GM21576 (cell line): ENCODE data around the gene PDE6B.

Source experiments
- ATAC-seq: cut with Tn5 transposase; IDR thresholded peaks from one replicate; pipeline ENCODE4 v1.9.1; 2021; ENCODE audit warnings: mild to moderate bottlenecking, moderate library complexity; ENCODE audit not compliant: unreplicated experiment

The PDE6B gene

DNA sequence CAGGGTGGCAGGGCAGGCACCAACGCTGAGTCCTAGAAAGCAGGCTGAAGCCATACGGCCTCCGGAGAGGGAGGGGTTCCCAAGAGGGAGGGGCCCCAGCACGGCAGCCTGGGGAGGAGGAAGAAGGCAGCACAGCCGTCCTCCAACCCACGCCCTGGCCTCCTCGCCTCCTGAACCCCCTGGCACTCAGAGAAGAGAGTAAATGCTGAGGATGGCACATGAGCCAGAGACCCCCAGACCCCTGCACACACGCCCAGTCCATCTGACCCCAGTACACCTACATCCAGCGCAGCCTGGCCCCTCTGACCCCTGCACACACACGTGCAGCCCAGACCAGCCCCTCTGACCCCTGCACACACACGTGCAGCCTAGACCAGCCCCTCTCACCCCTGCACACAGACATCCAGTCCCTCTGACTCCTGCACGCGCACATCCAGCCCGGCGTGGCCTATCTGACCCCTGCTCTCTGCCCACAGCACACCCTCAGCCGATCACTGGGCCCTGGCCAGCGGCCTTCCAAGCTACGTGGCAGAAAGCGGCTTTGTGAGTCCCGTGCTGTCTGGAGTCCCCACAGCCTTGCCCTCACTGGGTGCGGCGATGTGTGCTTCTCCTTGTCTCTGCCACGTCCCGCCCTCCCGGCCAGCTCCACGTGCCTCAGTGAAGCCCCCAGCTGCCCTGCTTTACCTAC, 30.2 kb downstream of the PDE6B start:
- no peak for ATAC-seq

- no peak for ATAC-seq
These were observed 31.3 kb downstream of the PDE6B start for GRCh38 chr4:656436-657337.

DNA sequence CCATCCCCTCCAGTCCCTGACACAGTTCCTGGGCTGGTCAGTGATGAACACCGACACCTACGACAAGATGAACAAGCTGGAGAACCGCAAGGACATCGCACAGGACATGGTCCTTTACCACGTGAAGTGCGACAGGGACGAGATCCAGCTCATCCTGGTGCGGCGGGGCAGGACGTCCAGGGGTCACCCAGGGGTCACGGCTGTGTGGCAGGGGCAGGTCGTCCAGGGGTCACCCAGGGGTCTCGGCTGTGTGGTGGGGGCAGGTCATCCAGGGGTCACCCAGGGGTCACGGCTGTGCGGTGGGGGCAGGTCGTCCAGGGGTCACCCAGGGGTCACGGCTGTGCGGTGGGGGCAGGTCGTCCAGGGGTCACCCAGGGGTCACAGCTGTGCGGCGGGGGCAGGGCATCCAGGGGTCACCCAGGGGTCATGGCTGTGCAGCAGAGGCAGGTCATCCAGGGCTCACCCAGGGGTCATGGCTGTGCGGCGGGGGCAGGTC, 32.0 kb downstream of the PDE6B start:
- no peak for ATAC-seq

- no peak for ATAC-seq
These were observed 32.7 kb downstream of the PDE6B start for GRCh38 chr4:657834-658667.

GRCh38 chr4:658681-659667, 33.6 kb downstream of the PDE6B start:
- ATAC-seq, result no peak

GRCh38 chr4:659851-660250, 34.5 kb downstream of the PDE6B start:
- no peak for ATAC-seq

GRCh38 chr4:660401-660800, 35.0 kb downstream of the PDE6B start:
- no peak for ATAC-seq

DNA sequence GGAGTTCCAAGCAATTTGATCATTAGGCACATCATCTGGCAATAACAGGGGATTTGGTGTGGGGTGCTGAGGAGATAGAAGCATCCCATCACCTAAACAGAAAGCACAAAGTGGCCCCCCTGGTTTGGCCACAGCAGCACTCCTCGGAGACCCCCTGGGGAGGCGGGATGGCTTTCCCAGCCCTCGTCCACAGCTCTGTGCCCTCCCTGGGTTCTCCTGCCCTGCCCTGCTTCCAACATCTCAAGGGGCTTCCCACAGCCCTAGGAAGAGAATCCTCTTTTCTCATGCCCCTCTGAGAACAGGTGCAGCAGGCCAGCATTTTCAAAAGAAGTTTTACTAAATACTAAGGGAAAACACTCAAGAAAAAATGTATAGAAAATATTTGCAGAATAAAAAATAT, 35.9 kb downstream of the PDE6B start:
- no peak for ATAC-seq

GRCh38 chr4:661881-662761, 36.7 kb downstream of the PDE6B start:
- no peak for ATAC-seq

DNA sequence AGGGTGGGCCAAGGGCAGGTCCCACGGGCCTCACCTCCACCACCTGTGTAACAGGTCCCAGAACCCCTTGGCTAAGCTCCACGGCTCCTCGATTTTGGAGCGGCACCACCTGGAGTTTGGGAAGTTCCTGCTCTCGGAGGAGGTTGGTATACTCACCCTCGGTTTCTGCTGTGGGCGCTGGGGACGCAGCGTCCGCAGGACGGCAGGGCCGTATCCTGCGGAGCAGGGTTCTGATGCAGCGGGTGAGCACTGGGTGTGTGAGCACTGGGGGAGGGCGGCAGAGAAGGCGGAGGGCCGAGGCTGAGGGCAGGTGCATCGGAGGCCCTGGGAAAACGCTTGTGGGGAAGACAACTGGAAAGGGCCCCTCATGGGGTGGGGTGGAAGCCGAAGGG, 37.7 kb downstream of the PDE6B start:
- no peak for ATAC-seq

DNA sequence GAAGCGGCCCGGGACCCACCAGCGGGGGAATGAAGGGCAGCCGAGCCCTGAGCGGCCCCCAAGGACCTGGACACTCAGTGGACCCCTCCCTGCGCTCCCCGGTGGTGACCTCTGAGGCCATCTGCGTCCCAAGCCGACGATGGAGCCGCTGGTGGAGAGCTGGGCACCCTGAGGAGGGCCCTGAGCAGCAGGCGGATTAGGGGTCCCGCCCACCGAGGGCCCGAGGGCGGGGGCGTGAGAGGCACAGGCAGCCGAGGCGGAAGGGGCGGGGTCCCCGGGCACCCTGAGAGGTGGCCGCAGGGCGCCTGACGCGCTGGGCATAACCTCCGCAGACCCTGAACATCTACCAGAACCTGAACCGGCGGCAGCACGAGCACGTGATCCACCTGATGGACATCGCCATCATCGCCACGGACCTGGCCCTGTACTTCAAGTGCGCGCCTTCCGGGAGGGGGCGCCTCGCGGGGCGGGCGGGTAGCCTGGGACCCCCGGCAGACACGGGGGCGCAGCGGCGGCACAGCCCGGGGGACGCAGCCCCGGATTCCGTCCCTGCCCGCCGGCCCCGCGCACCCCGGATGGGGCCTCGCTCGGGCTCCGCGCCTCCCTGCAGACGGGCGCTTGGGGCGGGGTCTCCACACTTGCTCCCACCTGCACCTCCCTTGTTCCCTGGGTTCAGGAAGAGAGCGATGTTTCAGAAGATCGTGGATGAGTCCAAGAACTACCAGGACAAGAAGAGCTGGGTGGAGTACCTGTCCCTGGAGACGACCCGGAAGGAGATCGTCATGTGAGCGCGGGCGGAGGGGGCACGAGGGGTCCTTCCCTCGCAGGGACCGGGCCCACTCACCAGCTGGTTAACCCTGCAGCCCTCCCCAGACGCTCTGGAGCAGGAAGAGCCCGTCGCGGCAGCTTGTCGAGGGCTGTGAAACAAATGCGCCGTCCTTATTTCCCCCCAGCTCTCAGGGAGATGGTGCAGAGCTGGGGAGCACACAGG, 38.4 kb downstream of the PDE6B start:
- ATAC-seq, result peak; percentile 74

DNA sequence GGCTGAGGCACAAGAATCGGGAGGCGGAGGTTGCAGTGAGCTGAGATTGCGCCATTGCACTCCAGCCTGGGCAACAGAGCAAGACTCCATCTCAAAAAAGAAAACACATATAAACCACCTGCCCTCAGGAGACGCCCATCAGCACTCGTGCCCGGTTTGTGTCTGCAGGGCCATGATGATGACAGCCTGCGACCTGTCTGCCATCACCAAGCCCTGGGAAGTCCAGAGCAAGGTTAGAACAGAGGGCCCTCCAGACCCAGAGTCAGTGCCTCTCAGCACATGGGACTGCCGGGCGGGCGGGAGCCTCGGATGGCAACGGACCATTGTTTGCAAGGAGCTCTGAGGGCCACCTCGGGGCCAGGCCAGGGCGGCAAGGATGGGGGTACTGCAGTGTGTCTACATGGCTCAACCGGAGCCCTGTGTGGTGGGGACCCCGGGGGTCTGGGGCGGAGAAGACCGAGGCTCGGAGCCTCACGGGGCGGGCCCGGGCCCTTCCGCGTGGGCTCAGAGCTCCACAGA, 39.4 kb downstream of the PDE6B start:
- no peak for ATAC-seq

DNA sequence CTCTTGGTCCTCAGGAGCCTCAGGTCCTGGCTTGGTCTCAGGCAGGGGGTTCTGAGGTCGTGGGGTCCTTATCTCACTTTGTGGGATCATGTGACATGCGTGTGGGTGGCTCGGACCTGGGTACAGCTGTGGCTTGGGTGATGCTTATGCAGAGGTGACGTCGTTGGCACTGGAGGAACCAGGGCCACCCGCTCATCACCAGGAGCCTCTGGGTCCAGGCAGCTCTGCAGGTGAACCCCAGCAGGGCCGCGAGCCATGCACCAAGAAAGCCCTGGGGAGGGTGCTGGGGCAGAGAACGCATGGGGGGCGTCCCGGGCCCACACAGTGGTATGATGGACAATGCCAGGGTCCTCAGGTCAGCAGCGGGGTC, 40.0 kb downstream of the PDE6B start:
- no peak for ATAC-seq

- no peak for ATAC-seq
These were observed 40.5 kb downstream of the PDE6B start for GRCh38 chr4:665751-666435.

- ATAC-seq, result no peak
These were observed 41.0 kb downstream of the PDE6B start for GRCh38 chr4:666436-666810.

DNA sequence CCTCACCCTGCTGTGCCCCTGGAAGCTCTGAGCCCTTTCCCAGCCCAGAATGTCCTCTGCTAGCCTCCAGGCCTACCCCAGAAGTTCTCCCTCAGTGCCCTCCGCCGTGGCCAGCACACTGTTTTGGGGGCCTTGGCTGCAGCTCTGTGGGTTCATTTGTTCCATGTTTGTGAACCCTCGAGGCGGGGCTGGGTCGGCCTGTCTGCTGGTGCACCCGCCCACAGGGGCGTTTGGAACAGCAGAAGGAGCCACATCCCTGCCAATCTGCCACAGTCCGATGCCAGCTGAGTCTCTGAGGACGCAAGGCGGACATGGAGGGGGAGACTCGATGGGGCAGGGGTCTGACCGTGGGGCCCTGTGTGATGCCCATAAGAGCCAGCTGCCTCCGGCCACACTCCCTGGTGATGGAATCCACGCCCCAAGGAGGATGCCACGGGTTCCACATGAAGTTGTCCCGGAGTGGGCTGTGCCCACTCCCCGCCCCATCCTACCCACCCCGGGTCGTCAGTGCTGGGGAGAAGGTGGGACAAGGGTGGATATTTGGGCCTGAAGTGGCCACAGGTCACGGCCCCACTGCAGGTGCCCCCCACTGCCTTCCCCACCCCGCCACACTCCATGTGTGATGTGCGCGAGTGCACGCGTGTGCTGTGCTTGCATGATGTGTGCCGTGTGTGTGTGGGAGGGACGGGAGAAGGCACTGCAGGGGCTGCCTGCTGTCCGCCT, 41.6 kb downstream of the PDE6B start:
- ATAC-seq, result no peak

- no peak for ATAC-seq
These were observed 42.2 kb downstream of the PDE6B start for GRCh38 chr4:667545-667925.
